H1 (cell line): ENCODE results near the gene HRNR. TPM values are rescaled to one million over a fixed set of nuclear protein-coding genes. Genes with fewer than 3 reads are reported as not detected.

Experiments used
- polyA plus RNA-seq, 7 experiments: library from polyadenylated mRNA; depleted of rRNA in 3 of 7; stranded (reverse) in 5 of 7; unstranded in 2 of 7; fragments of >200 nt in 5 of 7; fragments of 200-250 nt in 2 of 7; gene quantifications; 1 replicate in 5 of 7; 2 replicates in 1 of 7; 4 replicates in 1 of 7; pipeline versions ENCODE4 v1.2.1 to v1.2.3, GENCODE V29; 2011 to 2013; ENCODE audit warnings: missing spikeins in 2 of 7, mixed read lengths in 2 of 7
- total RNA-seq: library from RNA; stranded (reverse); fragmentation: NEBNext Ultra II Directional; extraction: Animal tissue kit (Norgen Biotek cat#: 25700); gene quantifications from 2 replicates; pipeline ENCODE4 v1.2.1, GENCODE V29; 2021
- TF ChIP-seq, protein P1 (sequence below): IDR thresholded peaks from 2 replicates; pipeline ENCODE4 v1.6.1; 2011; ENCODE audit warnings: low read length, improper control_type of control experiment

Gene HRNR
- total and polyA plus RNA-seq, 2 of the 8 experiments (the other 6 are each of a cell fraction or from before 2014, with no cell fraction given) = not detected

DNA sequence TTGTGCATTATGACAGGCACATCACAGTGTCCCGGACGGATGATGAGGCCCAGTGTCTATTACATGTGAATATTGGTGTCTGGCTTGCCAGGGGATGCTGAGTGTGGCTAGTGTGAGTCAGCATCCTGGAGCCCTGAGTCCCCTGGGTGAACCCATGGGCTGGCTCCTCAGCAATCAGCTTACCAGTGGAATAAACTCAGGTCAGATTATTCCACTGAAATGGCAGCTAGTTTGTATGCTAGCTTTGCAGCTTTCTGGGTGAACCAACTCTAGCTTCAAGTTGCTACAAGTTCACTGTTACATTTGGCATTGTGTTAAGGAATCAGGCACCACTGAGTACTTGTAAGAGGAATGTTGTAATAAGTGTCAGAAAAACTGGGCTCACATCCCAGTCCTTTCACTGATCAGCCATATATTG lies 41.0 kb downstream of the HRNR start (continued):
- TF ChIP-seq, protein P1, sequence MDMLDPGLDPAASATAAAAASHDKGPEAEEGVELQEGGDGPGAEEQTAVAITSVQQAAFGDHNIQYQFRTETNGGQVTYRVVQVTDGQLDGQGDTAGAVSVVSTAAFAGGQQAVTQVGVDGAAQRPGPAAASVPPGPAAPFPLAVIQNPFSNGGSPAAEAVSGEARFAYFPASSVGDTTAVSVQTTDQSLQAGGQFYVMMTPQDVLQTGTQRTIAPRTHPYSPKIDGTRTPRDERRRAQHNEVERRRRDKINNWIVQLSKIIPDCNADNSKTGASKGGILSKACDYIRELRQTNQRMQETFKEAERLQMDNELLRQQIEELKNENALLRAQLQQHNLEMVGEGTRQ = no peak
